Stomach (tissue), 9 donors: ENCODE results near the gene NOC2L. TPM values are rescaled to one million over a fixed set of nuclear protein-coding genes. Genes with fewer than 3 reads are reported as not detected.
A peak's percentile ranks its signal among the peaks of the same experiment; 100 is the strongest.
"Not testable (repeated sequence)": the region's sequence is repeated elsewhere in the genome, so short reads cannot be mapped to it uniquely, and the experiment has no call there.

ENCODE experiments used
- DNase-seq, 2 donors: peaks; one replicate each; pipeline versions ENCODE4 v3.0.0 to v3.0.0-alpha.2; 2013 to 2019
- H3K27ac ChIP-seq, 5 donors: fragments of 200-600 bp in 4 of 5; sonication (generic) in 4 of 5; one replicate each; pipeline ENCODE4 v1.5.1; 2013 to 2019; ENCODE audit warnings: mild to moderate bottlenecking in 1 of 5, moderate library complexity in 1 of 5
- H3K27me3 ChIP-seq, 3 donors: fragments of 200-600 bp; sonication (generic); one replicate each; pipeline ENCODE4 v1.5.1; 2017 to 2019; ENCODE audit warnings: mixed run types in 1 of 3
- H3K36me3 ChIP-seq, 4 donors: fragments of 200-600 bp; sonication (generic); 1 replicate in 3 of 4; 2 replicates in 1 of 4; pipeline ENCODE4 v1.5.1; 2016 to 2019
- H3K4me1 ChIP-seq, 4 donors: fragments of 200-600 bp; sonication (generic); one replicate each; pipeline ENCODE4 v1.5.1; 2016 to 2019
- H3K4me3 ChIP-seq, 4 donors: fragments of 200-600 bp; sonication (generic) in 3 of 4; one replicate each; pipeline ENCODE4 v1.5.1; 2016 to 2019; ENCODE audit warnings: mild to moderate bottlenecking in 1 of 4
- H3K9me3 ChIP-seq, 4 donors: fragments of 200-600 bp; sonication (generic); one replicate each; pipeline ENCODE4 v1.5.1; 2016 to 2019
- CTCF ChIP-seq, 7 experiments: fragments of 450-650 bp in 4 of 7; fragments of 200-600 bp in 3 of 7; sonication (generic) in 3 of 7; IDR thresholded peaks; one replicate each; pipeline ENCODE4 v1.5.1; 2016 to 2019; ENCODE audit warnings: antibody characterized with exemption in 7 of 7, control low read depth in 2 of 7, mild to moderate bottlenecking in 1 of 7
- EP300 ChIP-seq: sonication (generic); formaldehyde crosslinking; IDR thresholded peaks from one replicate; pipeline ENCODE4 v1.6.1; 2017; ENCODE audit warnings: antibody characterized with exemption
- POLR2A ChIP-seq, 4 donors: fragments of 450-650 bp; IDR thresholded peaks; one replicate each; pipeline ENCODE4 v1.6.1; 2016; ENCODE audit warnings: antibody characterized with exemption in 4 of 4, control low read depth in 2 of 4, mild to moderate bottlenecking in 1 of 4, moderate library complexity in 1 of 4
- POLR2AphosphoS5 ChIP-seq, 3 donors: sonication (generic); formaldehyde crosslinking; IDR thresholded peaks; one replicate each; pipeline ENCODE4 v1.6.1; 2016; ENCODE audit warnings: antibody characterized with exemption in 3 of 3
- WGBS, 5 donors: extraction: QIAGEN DNeasy Blood & Tissue Kit in 3 of 5; methylation state at CpG; one replicate each; pipeline versions ENCODE4 v1.1.5 to v1.1.7; 2013 to 2018; 5-methylcytosine and 5-hydroxymethylcytosine counted together
- intact Hi-C: fragments of 100-400 bp; cut with DNase I; formaldehyde crosslinking; loops from one replicate; pipeline ENCODE4 v1.15.1; 2023; ENCODE audit warnings: low total_unique reads
- polyA plus RNA-seq, 3 donors: library from polyadenylated mRNA; stranded (reverse); fragments of 200-250 nt; gene quantifications; one replicate each; pipeline ENCODE4 v1.2.3, GENCODE V29; 2013
- total RNA-seq, 5 donors: library from RNA; depleted of rRNA; stranded (reverse); fragments of >200 nt; gene quantifications; one replicate each; pipeline versions ENCODE4 v1.1.0 to v1.2.3, GENCODE V29; 2014 to 2016
- donor health status: healthy with polysubstance abuse.
- donor health status: Bipolar disorder and iron deficiency.
- donor health status: healthy.

NOC2L gene
- total and polyA plus RNA-seq, 8 donors, result 30.4 to 69.2 (median 45.2) TPM

- peaks cover 0 to 72% (median 34%) of the 10 kb centered on the region in 3 donors for H3K27me3 ChIP-seq
- 79 to 85% (median 83%) methylated on average over 22 to 44 of the region's 44 CpGs for WGBS, 5 donors
Measured at GRCh38 chr1:978069-978834, 19.2 kb upstream of the NOC2L start.

GRCh38 chr1:976791-977190, 17.7 kb upstream of the NOC2L start:
- 59 to 66% (median 60%) methylated on average over 3 to 16 of the region's 39 CpGs; no CpG with 5 or more reads in 1 of the 5 donors for WGBS, 5 donors
- H3K27me3 ChIP-seq, result peaks cover 6 to 72% (median 28%) of the 10 kb centered on the region in 3 donors
- DNase-seq, result not testable (repeated sequence)

More at GRCh38 chr1:978069-978834, 19.2 kb upstream of the NOC2L start:
- no peaks in the 10 kb centered on the region for H3K36me3 ChIP-seq
- peaks cover 7 to 15% (median 12%) of the 10 kb centered on the region in 4 donors for H3K4me1 ChIP-seq
- DNase-seq, result no peak
- H3K9me3 ChIP-seq, result no peaks in the 10 kb centered on the region
- TF ChIP-seq CTCF (IDR thresholded peaks at IDR 0.05), result no peak
- no peak for TF ChIP-seq POLR2A (IDR thresholded peaks at IDR 0.05)
- TF ChIP-seq EP300, result no peak
- TF ChIP-seq POLR2AphosphoS5 (IDR thresholded peaks at IDR 0.05), result no peak
- no peak overlapping the region for H3K4me3 ChIP-seq
- intact Hi-C loops, result loop anchor here (5.0 kb wide), 1 partner anchor 74 kb away; no protein-coding TSS in a partner anchor
- H3K27ac ChIP-seq, result no peak overlapping the region

GRCh38 chr1:975896-976683, 17.0 kb upstream of the NOC2L start:
- H3K27me3 ChIP-seq, result peaks cover 11 to 72% (median 28%) of the 10 kb centered on the region in 3 donors
- no peaks in the 10 kb centered on the region for H3K9me3 ChIP-seq
- TF ChIP-seq CTCF (IDR thresholded peaks at IDR 0.05) (peak in 5 of 7 experiments; percentile 49 to 74 (median 53)), POLR2AphosphoS5 (IDR thresholded peaks at IDR 0.05) (no peak)
- H3K4me1 ChIP-seq, result peaks cover 7 to 15% (median 12%) of the 10 kb centered on the region in 4 donors
- peak overlapping the region; percentile 38 to 50 (median 41) for H3K4me3 ChIP-seq
- intact Hi-C loops, result loop anchor here (5.0 kb wide), 1 partner anchor 76 kb away; no protein-coding TSS in a partner anchor
- no peaks in the 10 kb centered on the region for H3K36me3 ChIP-seq
- 1 to 5% (median 4%) methylated on average over 22 to 40 of the region's 40 CpGs for WGBS, 5 donors
- H3K27ac ChIP-seq, result peak overlapping the region in 3 of 5 donors; percentile 35 to 62 (median 59)
- DNase-seq, result peak; percentile 74 to 85

More at GRCh38 chr1:976791-977190, 17.7 kb upstream of the NOC2L start:
- not testable (repeated sequence) for H3K4me3 ChIP-seq, H3K27ac ChIP-seq, H3K9me3 ChIP-seq, H3K36me3 ChIP-seq
- intact Hi-C loops, result loop anchor here (5.0 kb wide), 1 partner anchor 76 kb away; no protein-coding TSS in a partner anchor
- peaks cover 7 to 15% (median 12%) of the 10 kb centered on the region in 4 donors for H3K4me1 ChIP-seq

GRCh38 chr1:975365-975764, 16.3 kb upstream of the NOC2L start:
- peaks cover 11 to 75% (median 35%) of the 10 kb centered on the region in 3 donors for H3K27me3 ChIP-seq
- TF ChIP-seq POLR2A (IDR thresholded peaks at IDR 0.05), result no peak
- intact Hi-C loops, result loop anchor here (5.0 kb wide), 1 partner anchor 77 kb away; no protein-coding TSS in a partner anchor
- H3K27ac ChIP-seq, result no peak overlapping the region
- peaks cover 7 to 15% (median 12%) of the 10 kb centered on the region in 4 donors for H3K4me1 ChIP-seq
- H3K9me3 ChIP-seq, result no peaks in the 10 kb centered on the region
- DNase-seq, result no peak
- H3K36me3 ChIP-seq, result no peaks in the 10 kb centered on the region
- 38 to 75% (median 68%) methylated on average over 6 to 9 of the region's 9 CpGs for WGBS, 5 donors
- H3K4me3 ChIP-seq, result no peak overlapping the region

GRCh38 chr1:974687-975328, 15.8 kb upstream of the NOC2L start:
- intact Hi-C loops, result loop anchor here (5.0 kb wide), 1 partner anchor 77 kb away; no protein-coding TSS in a partner anchor
- WGBS, 5 donors, result 70 to 83% (median 74%) methylated on average over 17 of the region's 17 CpGs
- H3K27me3 ChIP-seq, result peaks cover 11 to 75% (median 39%) of the 10 kb centered on the region in 3 donors

More at GRCh38 chr1:974687-975328, 15.8 kb upstream of the NOC2L start:
- peaks cover 7 to 15% (median 12%) of the 10 kb centered on the region in 4 donors for H3K4me1 ChIP-seq
- no peak for DNase-seq
- TF ChIP-seq EP300 (no peak), CTCF (IDR thresholded peaks at IDR 0.05) (no peak), POLR2AphosphoS5 (IDR thresholded peaks at IDR 0.05) (no peak), POLR2A (IDR thresholded peaks at IDR 0.05) (no peak)
- H3K4me3 ChIP-seq, result no peak overlapping the region
- H3K27ac ChIP-seq, result no peak overlapping the region
- H3K9me3 ChIP-seq, result no peaks in the 10 kb centered on the region
- H3K36me3 ChIP-seq, result no peaks in the 10 kb centered on the region
